Measurements from ENCODE around the gene TLL2. TPM values are rescaled to one million over a fixed set of nuclear protein-coding genes. Genes with fewer than 3 reads are reported as not detected.

The TLL2 gene
- total and polyA plus RNA-seq, 9 of the 15 experiments (the other 6 are each of a cell fraction or from before 2014, with no cell fraction given) = 0.09 TPM; not detected in 8

Other genes starting within 250 kb of the TLL2 start
- not detected in 2 replicates for gene BLNK, start 242.4 kb downstream of the TLL2 start, total RNA-seq (2014; rRNA removed)
- gene BLNK, start 242.4 kb downstream of the TLL2 start, total RNA-seq (2014; rRNA removed; fragmentation: Illumina TruSeq; extraction: Trizol) = not detected in 2 replicates
- not detected in 2 replicates for gene BLNK, start 242.4 kb downstream of the TLL2 start, total RNA-seq (2015; rRNA removed; fragmentation: Illumina TruSeq; extraction: Trizol)
- 0.20 TPM in 1 of 2 replicates, not detected in the other for gene BLNK, start 242.4 kb downstream of the TLL2 start, total RNA-seq (2021)
- gene BLNK, start 242.4 kb downstream of the TLL2 start, polyA plus RNA-seq (2011; rRNA removed) = not detected in 2 replicates
- gene BLNK, start 242.4 kb downstream of the TLL2 start, polyA plus RNA-seq (2014; fragmentation: Illumina TruSeq; extraction: Trizol) = not detected in 2 replicates
- not detected for gene BLNK, start 242.4 kb downstream of the TLL2 start, polyA plus RNA-seq (2014; fragmentation: Nextera tagmentation; extraction: Ambion mirVana)
- gene BLNK, start 242.4 kb downstream of the TLL2 start, polyA plus RNA-seq (2014; rRNA removed) = not detected in 2 replicates
- gene DNTT, start 209.5 kb downstream of the TLL2 start, total RNA-seq (2014; rRNA removed) = not detected in 2 replicates
- gene DNTT, start 209.5 kb downstream of the TLL2 start, total RNA-seq (2014; rRNA removed; fragmentation: Illumina TruSeq; extraction: Trizol) = not detected in 2 replicates
- gene DNTT, start 209.5 kb downstream of the TLL2 start, total RNA-seq (2015; rRNA removed; fragmentation: Illumina TruSeq; extraction: Trizol) = not detected in 2 replicates
- not detected in 2 replicates for gene DNTT, start 209.5 kb downstream of the TLL2 start, total RNA-seq (2021)
- gene DNTT, start 209.5 kb downstream of the TLL2 start, polyA plus RNA-seq (2011; rRNA removed) = not detected in 2 replicates
- not detected in 2 replicates for gene DNTT, start 209.5 kb downstream of the TLL2 start, polyA plus RNA-seq (2014; fragmentation: Illumina TruSeq; extraction: Trizol)
- not detected for gene DNTT, start 209.5 kb downstream of the TLL2 start, polyA plus RNA-seq (2014; fragmentation: Nextera tagmentation; extraction: Ambion mirVana)
- gene DNTT, start 209.5 kb downstream of the TLL2 start, polyA plus RNA-seq (2014; rRNA removed) = not detected in 2 replicates
- not detected in 2 replicates for gene OPALIN, start 154.9 kb downstream of the TLL2 start, total RNA-seq (2014; rRNA removed)
- not detected in 2 replicates for gene OPALIN, start 154.9 kb downstream of the TLL2 start, total RNA-seq (2014; rRNA removed; fragmentation: Illumina TruSeq; extraction: Trizol)
- not detected in 2 replicates for gene OPALIN, start 154.9 kb downstream of the TLL2 start, total RNA-seq (2015; rRNA removed; fragmentation: Illumina TruSeq; extraction: Trizol)
- not detected in 2 replicates for gene OPALIN, start 154.9 kb downstream of the TLL2 start, total RNA-seq (2021)
- gene OPALIN, start 154.9 kb downstream of the TLL2 start, polyA plus RNA-seq (2011; rRNA removed) = not detected in 2 replicates
- not detected in 2 replicates for gene OPALIN, start 154.9 kb downstream of the TLL2 start, polyA plus RNA-seq (2014; fragmentation: Illumina TruSeq; extraction: Trizol)
- gene OPALIN, start 154.9 kb downstream of the TLL2 start, polyA plus RNA-seq (2014; fragmentation: Nextera tagmentation; extraction: Ambion mirVana) = not detected
- gene OPALIN, start 154.9 kb downstream of the TLL2 start, polyA plus RNA-seq (2014; rRNA removed) = not detected in 2 replicates
- gene TM9SF3, start 73.1 kb upstream of the TLL2 start, total RNA-seq (2014; rRNA removed) = 24.7 and 28.4 TPM in 2 replicates
- gene TM9SF3, start 73.1 kb upstream of the TLL2 start, total RNA-seq (2014; rRNA removed; fragmentation: Illumina TruSeq; extraction: Trizol) = 60.0 and 70.8 TPM in 2 replicates
- 33.5 and 36.5 TPM in 2 replicates for gene TM9SF3, start 73.1 kb upstream of the TLL2 start, total RNA-seq (2015; rRNA removed; fragmentation: Illumina TruSeq; extraction: Trizol)
- gene TM9SF3, start 73.1 kb upstream of the TLL2 start, total RNA-seq (2021) = 56.5 and 63.1 TPM in 2 replicates
- 29.6 and 42.4 TPM in 2 replicates for gene TM9SF3, start 73.1 kb upstream of the TLL2 start, polyA plus RNA-seq (2011; rRNA removed)
- gene TM9SF3, start 73.1 kb upstream of the TLL2 start, polyA plus RNA-seq (2014; fragmentation: Illumina TruSeq; extraction: Trizol) = 34.9 and 36.3 TPM in 2 replicates
- 10 to 100 TPM; 16.1 to 17.3 TPM for gene TM9SF3, start 73.1 kb upstream of the TLL2 start, polyA plus RNA-seq (2014; fragmentation: Nextera tagmentation; extraction: Ambion mirVana)
- 24.7 and 25.0 TPM in 2 replicates for gene TM9SF3, start 73.1 kb upstream of the TLL2 start, polyA plus RNA-seq (2014; rRNA removed)
- gene PIK3AP1, start 206.6 kb upstream of the TLL2 start, total RNA-seq (2014; rRNA removed) = 1.5 and 1.6 TPM in 2 replicates
- gene PIK3AP1, start 206.6 kb upstream of the TLL2 start, total RNA-seq (2014; rRNA removed; fragmentation: Illumina TruSeq; extraction: Trizol) = 1.6 TPM in 2 replicates
- 1.1 and 1.5 TPM in 2 replicates for gene PIK3AP1, start 206.6 kb upstream of the TLL2 start, total RNA-seq (2015; rRNA removed; fragmentation: Illumina TruSeq; extraction: Trizol)
- gene PIK3AP1, start 206.6 kb upstream of the TLL2 start, total RNA-seq (2021) = 1.4 TPM in 2 replicates
- 2.4 and 5.1 TPM in 2 replicates for gene PIK3AP1, start 206.6 kb upstream of the TLL2 start, polyA plus RNA-seq (2011; rRNA removed)
- 1.7 and 1.9 TPM in 2 replicates for gene PIK3AP1, start 206.6 kb upstream of the TLL2 start, polyA plus RNA-seq (2014; fragmentation: Illumina TruSeq; extraction: Trizol)
- under 1 TPM; 0.20 to 0.35 TPM for gene PIK3AP1, start 206.6 kb upstream of the TLL2 start, polyA plus RNA-seq (2014; fragmentation: Nextera tagmentation; extraction: Ambion mirVana)
- 1.2 and 1.3 TPM in 2 replicates for gene PIK3AP1, start 206.6 kb upstream of the TLL2 start, polyA plus RNA-seq (2014; rRNA removed)

All from K562 (cell line).